Esophagus muscularis mucosa (tissue), 4 donors: ENCODE results near the gene GPR153. TPM values are rescaled to one million over a fixed set of nuclear protein-coding genes. Genes with fewer than 3 reads are reported as not detected.

ENCODE experiments used
- DNase-seq: peaks from one replicate; pipeline ENCODE4 v3.0.0-alpha.2; 2017; ENCODE audit errors: extremely low spot score
- H3K27ac ChIP-seq, 4 donors: fragments of 200-600 bp; sonication (generic); replicated peaks in 1 of 4; 1 replicate in 3 of 4; 2 replicates in 1 of 4; pipeline ENCODE4 v1.5.1; 2016 to 2019; ENCODE audit warnings: mild to moderate bottlenecking in 1 of 4
- H3K27me3 ChIP-seq, 4 donors: fragments of 200-600 bp; sonication (generic); one replicate each; pipeline versions ENCODE4 v1.5.1 to v1.6.0; 2016 to 2019
- H3K36me3 ChIP-seq, 4 donors: fragments of 200-600 bp; sonication (generic); one replicate each; pipeline ENCODE4 v1.5.1; 2016 to 2019
- H3K4me1 ChIP-seq, 4 donors: fragments of 200-600 bp; sonication (generic); one replicate each; pipeline ENCODE4 v1.5.1; 2016 to 2019
- H3K4me3 ChIP-seq, 4 donors: fragments of 200-600 bp; sonication (generic); 1 replicate in 2 of 4; 2 replicates in 2 of 4; pipeline ENCODE4 v1.5.1; 2016 to 2019; ENCODE audit warnings: mild to moderate bottlenecking in 4 of 4, moderate library complexity in 1 of 4
- H3K9me3 ChIP-seq, 4 donors: fragments of 200-600 bp; sonication (generic); 1 replicate in 3 of 4; 2 replicates in 1 of 4; pipeline ENCODE4 v1.5.1; 2016 to 2019
- EP300 ChIP-seq: sonication (generic); formaldehyde crosslinking; IDR thresholded peaks from one replicate; pipeline ENCODE4 v1.6.1; 2017; ENCODE audit warnings: antibody characterized with exemption
- POLR2A ChIP-seq: fragments of 450-650 bp; IDR thresholded peaks from one replicate; pipeline ENCODE4 v1.6.1; 2017; ENCODE audit warnings: antibody characterized with exemption, moderate library complexity, mild to moderate bottlenecking, low read depth
- POLR2AphosphoS5 ChIP-seq, 2 donors: sonication (generic); formaldehyde crosslinking; IDR thresholded peaks; one replicate each; pipeline ENCODE4 v1.6.1; 2017; ENCODE audit warnings: antibody characterized with exemption in 2 of 2
- WGBS: methylation state at CpG from one replicate; pipeline ENCODE4 v1.1.5; 2018; 5-methylcytosine and 5-hydroxymethylcytosine counted together
- intact Hi-C: fragments of 100-400 bp; cut with DNase I; formaldehyde crosslinking; loops from one replicate; pipeline ENCODE4 v1.15.1; 2023
- total RNA-seq, 4 donors: library from RNA; depleted of rRNA; stranded (reverse); fragments of >200 nt; gene quantifications; one replicate each; pipeline versions ENCODE4 v1.1.0 to v1.2.1, GENCODE V29; 2016
- TF ChIP-seq, protein P1 (sequence below), 3 experiments: fragments of 200-600 bp in 2 of 3; fragments of 450-650 bp in 1 of 3; sonication (generic) in 2 of 3; IDR thresholded peaks; one replicate each; pipeline ENCODE4 v1.5.1; 2017 to 2019; ENCODE audit warnings: antibody characterized with exemption in 3 of 3, mild to moderate bottlenecking in 2 of 3, moderate library complexity in 1 of 3

GPR153 gene
- total RNA-seq, 4 donors from 2014 or later, result 5.5 to 11.0 (median 9.3) TPM

DNA sequence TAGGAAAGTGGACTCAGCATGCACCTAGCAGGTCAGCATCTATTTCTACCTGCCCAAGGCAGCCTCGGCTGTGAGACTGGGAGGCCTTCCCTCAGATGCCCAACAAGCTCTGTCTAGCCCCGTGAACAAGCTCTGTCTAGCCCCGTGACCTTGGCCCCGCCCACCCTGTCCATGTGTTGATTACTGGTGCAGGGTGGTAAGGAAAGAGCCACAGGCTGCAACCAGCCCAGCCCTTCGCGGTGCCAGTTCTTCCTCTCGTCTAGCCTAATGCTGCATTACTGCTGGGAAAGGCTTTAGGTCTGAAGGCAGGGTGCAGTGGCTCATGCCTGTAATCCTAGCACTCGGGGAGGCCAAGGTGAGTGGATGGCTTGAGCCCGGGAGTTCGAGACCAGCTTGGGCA, 2.2 kb downstream of the GPR153 start:
- H3K36me3 ChIP-seq, result peaks cover 0 to 10% (median 7%) of the 10 kb centered on the region in 4 donors
- TF ChIP-seq, protein P1, sequence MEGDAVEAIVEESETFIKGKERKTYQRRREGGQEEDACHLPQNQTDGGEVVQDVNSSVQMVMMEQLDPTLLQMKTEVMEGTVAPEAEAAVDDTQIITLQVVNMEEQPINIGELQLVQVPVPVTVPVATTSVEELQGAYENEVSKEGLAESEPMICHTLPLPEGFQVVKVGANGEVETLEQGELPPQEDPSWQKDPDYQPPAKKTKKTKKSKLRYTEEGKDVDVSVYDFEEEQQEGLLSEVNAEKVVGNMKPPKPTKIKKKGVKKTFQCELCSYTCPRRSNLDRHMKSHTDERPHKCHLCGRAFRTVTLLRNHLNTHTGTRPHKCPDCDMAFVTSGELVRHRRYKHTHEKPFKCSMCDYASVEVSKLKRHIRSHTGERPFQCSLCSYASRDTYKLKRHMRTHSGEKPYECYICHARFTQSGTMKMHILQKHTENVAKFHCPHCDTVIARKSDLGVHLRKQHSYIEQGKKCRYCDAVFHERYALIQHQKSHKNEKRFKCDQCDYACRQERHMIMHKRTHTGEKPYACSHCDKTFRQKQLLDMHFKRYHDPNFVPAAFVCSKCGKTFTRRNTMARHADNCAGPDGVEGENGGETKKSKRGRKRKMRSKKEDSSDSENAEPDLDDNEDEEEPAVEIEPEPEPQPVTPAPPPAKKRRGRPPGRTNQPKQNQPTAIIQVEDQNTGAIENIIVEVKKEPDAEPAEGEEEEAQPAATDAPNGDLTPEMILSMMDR (IDR thresholded peaks at IDR 0.05), result no peak
- TF ChIP-seq POLR2A, result no peak
- no peak for TF ChIP-seq EP300
- no peak for TF ChIP-seq POLR2AphosphoS5 (IDR thresholded peaks at IDR 0.05)
- H3K4me3 ChIP-seq, result no peak overlapping the region
- WGBS, result 83% methylated on average over 5 of the region's 10 CpGs
- H3K4me1 ChIP-seq, result peaks cover 30 to 44% (median 41%) of the 10 kb centered on the region in 4 donors
- H3K27me3 ChIP-seq, result peaks cover 4 to 73% (median 13%) of the 10 kb centered on the region in 4 donors
- no peak overlapping the region for H3K27ac ChIP-seq
- intact Hi-C loops, result no loop called here
- no peaks in the 10 kb centered on the region for H3K9me3 ChIP-seq
- DNase-seq, result no peak

DNA sequence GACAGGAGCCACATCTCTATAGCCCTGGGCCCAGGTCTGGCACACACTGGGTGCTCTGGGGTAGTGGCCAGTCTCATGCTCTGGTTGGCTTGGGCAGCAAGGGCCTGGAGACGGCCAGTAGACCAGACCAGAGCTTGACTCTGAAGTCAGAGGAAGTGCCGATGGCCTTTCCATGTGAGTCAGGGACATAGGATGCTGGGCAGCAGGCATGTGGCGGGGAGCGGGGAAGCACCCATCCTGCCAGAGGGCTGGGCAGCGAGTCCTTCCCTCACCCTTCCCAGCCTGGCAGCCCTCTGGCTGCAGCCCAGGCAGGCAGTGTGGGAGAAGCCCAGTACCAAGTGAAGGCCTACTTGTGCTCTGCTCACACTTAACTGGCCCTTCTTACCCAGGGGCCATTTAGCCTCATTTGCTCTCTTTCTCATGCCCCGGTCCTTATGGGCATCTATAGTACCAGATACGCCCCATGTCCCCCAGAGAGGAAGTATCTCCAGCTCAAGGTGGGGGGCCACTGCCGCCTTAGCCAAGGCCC, 3.3 kb downstream of the GPR153 start:
- Histone ChIP-seq H3K27ac (no peak overlapping the region), H3K9me3 (no peaks in the 10 kb centered on the region), H3K36me3 (peaks cover 0 to 15% (median 7%) of the 10 kb centered on the region in 4 donors), H3K4me1 (peaks cover 24 to 33% (median 31%) of the 10 kb centered on the region in 4 donors), H3K4me3 (no peak overlapping the region), H3K27me3 (peaks cover 4 to 74% (median 13%) of the 10 kb centered on the region in 4 donors)
- no peak for DNase-seq
- intact Hi-C loops, result no loop called here
- TF ChIP-seq, protein P1 (IDR thresholded peaks at IDR 0.05), result no peak
- no peak for TF ChIP-seq POLR2AphosphoS5 (IDR thresholded peaks at IDR 0.05)
- TF ChIP-seq EP300, result no peak
- no peak for TF ChIP-seq POLR2A
- WGBS, result 90% methylated on average over 4 of the region's 8 CpGs

DNA sequence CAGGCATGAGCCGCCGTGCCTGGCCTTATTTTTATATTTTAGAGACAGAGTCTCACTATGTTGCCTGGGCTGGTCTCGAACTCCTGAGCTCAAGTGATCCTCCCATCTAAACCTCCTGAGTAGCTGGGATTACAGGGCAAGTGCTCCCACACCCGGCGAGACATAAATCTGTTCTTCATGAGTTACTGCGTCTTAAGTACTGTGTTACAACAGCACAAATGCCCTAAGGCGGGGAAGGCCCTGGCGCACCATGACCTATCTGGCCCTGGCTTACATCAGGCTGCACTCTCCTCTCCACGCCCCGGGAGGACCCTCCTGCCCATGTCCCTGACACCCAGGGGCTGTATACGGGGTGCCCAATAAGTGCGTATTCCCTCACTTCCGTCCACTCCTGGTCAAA, 4.3 kb downstream of the GPR153 start:
- Histone ChIP-seq H3K4me3 (no peak overlapping the region), H3K27ac (no peak overlapping the region), H3K36me3 (peaks cover 0 to 15% (median 7%) of the 10 kb centered on the region in 4 donors), H3K9me3 (no peaks in the 10 kb centered on the region), H3K4me1 (peaks cover 16 to 24% (median 22%) of the 10 kb centered on the region in 4 donors), H3K27me3 (peaks cover 4 to 75% (median 12%) of the 10 kb centered on the region in 4 donors)
- intact Hi-C loops, result no loop called here
- no peak for DNase-seq
- WGBS, result 89% methylated on average over 13 of the region's 13 CpGs
- TF ChIP-seq, protein P1 (IDR thresholded peaks at IDR 0.05), result no peak
- no peak for TF ChIP-seq EP300
- no peak for TF ChIP-seq POLR2A
- no peak for TF ChIP-seq POLR2AphosphoS5 (IDR thresholded peaks at IDR 0.05)

DNA sequence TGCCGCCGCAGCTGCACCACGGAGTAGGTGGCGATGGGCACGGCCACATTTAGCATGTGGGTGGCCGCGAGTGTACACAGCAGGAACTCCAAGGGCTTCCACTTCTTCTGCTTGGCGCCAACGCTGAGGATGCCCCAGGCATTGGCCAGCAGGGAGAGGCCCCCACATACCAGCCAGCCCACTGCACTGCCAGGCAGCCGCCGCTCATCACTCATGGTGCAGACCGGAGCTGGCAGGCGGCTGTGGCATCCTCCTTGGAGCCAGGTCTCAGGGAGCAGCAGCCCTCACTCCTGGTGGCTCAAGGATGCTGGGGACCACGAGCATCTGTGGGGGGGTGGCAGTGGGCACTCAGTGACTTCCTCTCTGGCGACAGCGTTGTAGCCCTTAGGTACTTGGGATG, 6.2 kb downstream of the GPR153 start:
- intact Hi-C loops, result no loop called here
- 90% methylated on average over 16 of the region's 16 CpGs for WGBS

More for the DNA sequence above, 6.2 kb downstream of the GPR153 start:
- TF ChIP-seq, protein P1 (IDR thresholded peaks at IDR 0.05), result no peak
- H3K4me1 ChIP-seq, result peaks cover 6 to 11% (median 9%) of the 10 kb centered on the region in 4 donors
- no peak overlapping the region for H3K4me3 ChIP-seq
- H3K9me3 ChIP-seq, result no peaks in the 10 kb centered on the region
- DNase-seq, result no peak
- H3K36me3 ChIP-seq, result peaks cover 0 to 15% (median 7%) of the 10 kb centered on the region in 4 donors
- H3K27me3 ChIP-seq, result peaks cover 2 to 77% (median 5%) of the 10 kb centered on the region in 4 donors
- no peak overlapping the region for H3K27ac ChIP-seq
